RWPE1 (cell line): ENCODE data around the gene GFOD1.

Source experiments
- CTCF ChIA-PET: fragments of 350-600 bp; sonication (Branson Sonifier 250); formaldehyde crosslinking; extraction: SDS; loops from one replicate; lab custom pipeline; 2021; lab: Yijun Ruan, JAX
- POLR2A ChIA-PET: fragments of 400-600 bp; formaldehyde crosslinking; extraction: SDS; loops from one replicate; lab custom pipeline; 2020; ENCODE audit warnings: antibody characterized with exemption; ENCODE audit not compliant: low non-redundant PET; lab: Yijun Ruan, JAX
- DNase-seq: peaks from one replicate; pipeline ENCODE4 v3.0.0; 2012; ENCODE audit warnings: low spot score
- H3K27ac ChIP-seq: fragments of 450-650 bp; 2 replicates; pipeline ENCODE4 v1.5.1; 2017
- CTCF ChIP-seq: fragments of 450-650 bp; conservative IDR thresholded peaks from 2 replicates; pipeline ENCODE4 v1.5.1; 2017; ENCODE audit warnings: low read depth, mild to moderate bottlenecking

The GFOD1 gene

DNA sequence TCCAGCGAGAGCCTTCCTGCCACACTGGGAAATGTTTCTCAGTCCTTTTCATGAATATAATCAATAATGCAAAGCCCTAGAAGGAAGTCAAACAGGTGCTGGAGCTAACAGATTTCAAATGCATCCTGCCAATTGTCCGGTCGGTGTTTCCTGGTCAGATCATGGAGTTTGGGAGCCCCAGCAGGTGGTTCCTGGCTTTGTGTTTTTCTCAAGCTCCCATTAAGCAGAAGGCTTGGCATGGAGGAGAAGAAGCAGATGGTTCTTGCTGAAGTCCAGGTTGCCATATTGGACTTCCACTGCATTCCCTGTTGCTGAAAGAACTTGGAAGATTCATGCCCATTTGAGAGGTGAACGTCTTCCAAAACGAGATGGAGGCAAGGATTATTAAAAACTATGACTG lies 68.6 kb downstream of the GFOD1 start:
- CTCF ChIA-PET, result no interaction called here
- DNase-seq, result no peak
- POLR2A ChIA-PET, result no interaction called here
- H3K27ac ChIP-seq, result no peak overlapping the region
- no peak for TF ChIP-seq CTCF

DNA sequence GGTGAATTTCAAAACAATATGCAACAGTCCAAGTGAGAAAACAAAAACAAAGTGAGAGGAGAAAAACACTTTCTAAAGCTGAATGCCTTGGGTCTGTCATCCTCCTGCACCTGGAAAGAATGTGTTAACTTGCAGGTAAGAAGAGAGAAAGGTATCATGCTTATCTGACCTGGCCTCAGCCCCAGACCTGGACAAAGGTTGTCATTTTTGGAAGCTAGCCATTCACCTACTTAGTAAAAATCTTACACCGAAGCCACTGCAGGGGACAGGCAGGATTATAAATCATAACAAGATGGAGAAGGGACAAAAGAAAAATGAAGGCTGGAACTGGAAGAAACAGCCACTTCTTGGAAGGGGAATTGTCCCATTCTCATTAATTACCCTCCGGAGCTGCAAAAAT lies 69.4 kb downstream of the GFOD1 start:
- POLR2A ChIA-PET, result no interaction called here
- CTCF ChIA-PET, result no interaction called here
- DNase-seq, result no peak
- TF ChIP-seq CTCF, result no peak
- H3K27ac ChIP-seq, result no peak overlapping the region

GRCh38 chr6:13417431-13417830 lies 70.0 kb downstream of the GFOD1 start:
- CTCF ChIA-PET, result no interaction called here
- POLR2A ChIA-PET, result no interaction called here
- no peak for DNase-seq
- TF ChIP-seq CTCF, result no peak
- H3K27ac ChIP-seq, result no peak overlapping the region

DNA sequence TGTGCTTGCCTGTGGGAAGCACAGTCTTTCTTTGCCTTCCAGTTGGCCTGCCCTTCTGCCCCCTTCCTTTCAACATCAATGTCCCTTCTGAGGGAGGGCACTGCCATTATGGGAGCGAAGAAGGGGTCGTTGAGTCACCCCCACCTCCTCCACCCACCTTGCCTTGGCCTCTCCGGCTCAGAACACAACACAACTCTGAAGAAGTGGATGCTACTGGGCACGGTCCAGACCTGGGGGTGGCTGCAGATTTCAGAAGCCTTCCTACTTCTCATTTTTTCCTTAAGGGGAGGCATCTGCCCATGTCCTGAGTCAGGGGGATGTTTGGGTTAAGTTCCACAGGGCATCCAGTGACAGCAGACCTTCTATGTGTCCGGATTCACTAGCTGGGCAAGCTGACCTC lies 72.1 kb downstream of the GFOD1 start:
- TF ChIP-seq CTCF, result no peak
- CTCF ChIA-PET, result no interaction called here
- DNase-seq, result no peak
- POLR2A ChIA-PET, result no interaction called here
- H3K27ac ChIP-seq, result no peak overlapping the region

- ChIA-PET CTCF (interaction anchor here (0.5 kb wide), 1 partner anchor 218 kb away, joined by 8 read pairs; no protein-coding TSS in a partner anchor), POLR2A (no interaction called here)
- no peak overlapping the region for H3K27ac ChIP-seq
- no peak for TF ChIP-seq CTCF
- DNase-seq, result no peak
These were observed 73.4 kb downstream of the GFOD1 start for GRCh38 chr6:13413900-13414555.

- no peak for TF ChIP-seq CTCF
- ChIA-PET CTCF (interaction anchor here (0.5 kb wide), 1 partner anchor 218 kb away, joined by 8 read pairs; no protein-coding TSS in a partner anchor), POLR2A (no interaction called here)
- no peak for DNase-seq
- no peak overlapping the region for H3K27ac ChIP-seq
These were observed 73.9 kb downstream of the GFOD1 start for GRCh38 chr6:13413466-13413862.
